GM18858 (cell line): Measurements from ENCODE around the gene CHRNA7.

Source experiments
- ATAC-seq: cut with Tn5 transposase; IDR thresholded peaks from one replicate; pipeline ENCODE4 v1.9.1; 2021; ENCODE audit not compliant: unreplicated experiment

The CHRNA7 gene

GRCh38 chr15:32029862-32030781 lies at the start of gene CHRNA7:
CHRNA7 (plus strand) TSS chr15:32030515; CDS start chr15:32030595, 80 bp downstream.
- ATAC-seq = no peak

GRCh38 chr15:31985607-31986006 lies 44.7 kb upstream of the CHRNA7 start:
- no peak for ATAC-seq

GRCh38 chr15:31993062-31993461 lies 37.3 kb upstream of the CHRNA7 start:
- no peak for ATAC-seq

- ATAC-seq = no peak
These were observed 32.6 kb upstream of the CHRNA7 start for GRCh38 chr15:31997711-31998110.

- ATAC-seq = no peak
These were observed 26.8 kb upstream of the CHRNA7 start for GRCh38 chr15:32003558-32003957.

- no peak for ATAC-seq
These were observed 26.1 kb upstream of the CHRNA7 start for GRCh38 chr15:32004249-32004648.

GRCh38 chr15:32007355-32007960 lies 22.9 kb upstream of the CHRNA7 start:
- no peak for ATAC-seq

GRCh38 chr15:32014953-32015352 lies 15.4 kb upstream of the CHRNA7 start:
- no peak for ATAC-seq

GRCh38 chr15:32020156-32020555 lies 10.2 kb upstream of the CHRNA7 start:
- ATAC-seq = no peak

GRCh38 chr15:32028921-32029320 lies 1.4 kb upstream of the CHRNA7 start:
- ATAC-seq = no peak

GRCh38 chr15:32029409-32029861 lies 880 bp upstream of the CHRNA7 start:
- no peak for ATAC-seq

GRCh38 chr15:32030795-32031194 lies 480 bp downstream of the CHRNA7 start:
- no peak for ATAC-seq

- no peak for ATAC-seq
These were observed 3.0 kb downstream of the CHRNA7 start for GRCh38 chr15:32033186-32033890.

GRCh38 chr15:32034106-32034505 lies 3.8 kb downstream of the CHRNA7 start:
- no peak for ATAC-seq

GRCh38 chr15:32035285-32035684 lies 5.0 kb downstream of the CHRNA7 start:
- no peak for ATAC-seq

GRCh38 chr15:32036971-32037370 lies 6.7 kb downstream of the CHRNA7 start:
- no peak for ATAC-seq

- ATAC-seq = no peak
These were observed 11.0 kb downstream of the CHRNA7 start for GRCh38 chr15:32041294-32041693.

- ATAC-seq = no peak
These were observed 12.1 kb downstream of the CHRNA7 start for GRCh38 chr15:32042269-32042972.

GRCh38 chr15:32053719-32054118 lies 23.4 kb downstream of the CHRNA7 start:
- ATAC-seq = no peak

- ATAC-seq = no peak
These were observed 27.6 kb downstream of the CHRNA7 start for GRCh38 chr15:32057876-32058425.

GRCh38 chr15:32060706-32061105 lies 30.4 kb downstream of the CHRNA7 start:
- no peak for ATAC-seq
